HG03066 (cell line): Measurements from ENCODE around the gene FBN1.

ENCODE experiments used
- ATAC-seq: cut with Tn5 transposase; IDR thresholded peaks from one replicate; pipeline ENCODE4 v1.9.1; 2021; ENCODE audit warnings: low read depth; ENCODE audit not compliant: unreplicated experiment

FBN1 gene

GRCh38 chr15:48625126-48625525 lies 20.4 kb downstream of the FBN1 start:
- ATAC-seq: no peak

- ATAC-seq: no peak
Measured at GRCh38 chr15:48624700-48625099, 20.8 kb downstream of the FBN1 start.

GRCh38 chr15:48623456-48623855 lies 22.1 kb downstream of the FBN1 start:
- no peak for ATAC-seq

- ATAC-seq: no peak
Measured at GRCh38 chr15:48622237-48622636, 23.3 kb downstream of the FBN1 start.

- no peak for ATAC-seq
Measured at GRCh38 chr15:48619446-48619845, 26.1 kb downstream of the FBN1 start.

- no peak for ATAC-seq
Measured at GRCh38 chr15:48617619-48618018, 27.9 kb downstream of the FBN1 start.

- ATAC-seq: no peak
Measured at GRCh38 chr15:48616216-48616615, 29.3 kb downstream of the FBN1 start.

GRCh38 chr15:48614051-48614450 lies 31.5 kb downstream of the FBN1 start:
- no peak for ATAC-seq

GRCh38 chr15:48609486-48609885 lies 36.0 kb downstream of the FBN1 start:
- ATAC-seq: no peak

GRCh38 chr15:48607846-48608245 lies 37.7 kb downstream of the FBN1 start:
- ATAC-seq: no peak

GRCh38 chr15:48604567-48604966 lies 40.9 kb downstream of the FBN1 start:
- ATAC-seq: no peak

GRCh38 chr15:48603922-48604321 lies 41.6 kb downstream of the FBN1 start:
- no peak for ATAC-seq

GRCh38 chr15:48603123-48603500 lies 42.4 kb downstream of the FBN1 start:
- no peak for ATAC-seq

- ATAC-seq: no peak
Measured at GRCh38 chr15:48602358-48603122, 43.0 kb downstream of the FBN1 start.

- ATAC-seq: no peak
Measured at GRCh38 chr15:48601095-48601494, 44.4 kb downstream of the FBN1 start.

- ATAC-seq: no peak
Measured at GRCh38 chr15:48596841-48597240, 48.7 kb downstream of the FBN1 start.

GRCh38 chr15:48596415-48596814 lies 49.1 kb downstream of the FBN1 start:
- ATAC-seq: no peak

GRCh38 chr15:48595981-48596380 lies 49.5 kb downstream of the FBN1 start:
- ATAC-seq: no peak

- no peak for ATAC-seq
Measured at GRCh38 chr15:48592933-48593332, 52.6 kb downstream of the FBN1 start.

- ATAC-seq: no peak
Measured at GRCh38 chr15:48592221-48592731, 53.2 kb downstream of the FBN1 start.

- no peak for ATAC-seq
Measured at GRCh38 chr15:48590723-48591122, 54.8 kb downstream of the FBN1 start.

- ATAC-seq: no peak
Measured at GRCh38 chr15:48584812-48585563, 60.5 kb downstream of the FBN1 start.
